Activated CD8-positive, alpha-beta memory T cell treated with anti-CD3 and anti-CD28 coated beads, Interleukin-2, amount 50 U/mL, for 24 hours (primary cell): ENCODE data around the gene KRT84.

ENCODE experiments used
- DNase-seq: peaks from one replicate; pipeline ENCODE4 v3.0.0-alpha.2; 2020; ENCODE audit errors: extremely low read depth

The KRT84 gene

DNA sequence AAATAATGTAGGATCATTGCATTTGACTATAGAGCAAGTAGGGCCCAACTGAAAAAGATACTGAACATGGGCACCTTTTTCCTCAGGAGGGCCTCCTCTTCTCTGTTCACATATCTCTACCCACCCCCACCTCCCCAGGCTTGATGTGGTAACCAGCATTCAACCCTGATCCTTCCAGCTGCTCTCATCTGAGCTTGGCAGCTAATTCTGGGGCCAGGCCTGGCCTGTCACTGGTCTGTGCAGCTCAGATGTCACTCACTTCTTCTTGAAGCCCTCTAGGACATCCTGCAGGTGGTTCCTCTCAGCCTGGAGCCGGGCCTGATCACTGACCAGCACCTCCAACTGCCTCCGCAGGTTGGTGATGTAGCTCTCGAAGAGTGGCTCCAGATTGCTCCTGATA lies 2.1 kb downstream of the KRT84 start:
- no peak for DNase-seq

DNA sequence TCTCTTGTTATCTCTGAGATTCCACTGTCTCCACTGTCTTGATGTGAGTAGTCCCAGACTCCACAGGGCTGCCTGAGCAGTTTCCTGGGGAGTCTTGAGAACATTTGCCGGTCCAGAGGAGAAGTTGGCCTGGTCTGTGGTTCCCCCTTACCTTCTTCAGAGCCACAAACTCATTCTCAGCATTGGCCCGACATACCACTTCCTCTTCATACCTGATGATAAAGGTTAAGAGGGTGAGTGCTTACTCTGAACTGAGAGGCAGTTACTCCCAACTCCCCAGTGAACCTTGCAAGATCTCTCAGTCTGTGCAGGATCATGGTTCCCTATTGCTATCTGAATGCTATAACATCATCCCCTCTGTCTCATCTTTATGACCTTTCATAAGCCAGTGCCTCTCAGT lies 2.6 kb downstream of the KRT84 start:
- no peak for DNase-seq

GRCh38 chr12:52381206-52381605 lies 4.2 kb downstream of the KRT84 start:
- no peak for DNase-seq

DNA sequence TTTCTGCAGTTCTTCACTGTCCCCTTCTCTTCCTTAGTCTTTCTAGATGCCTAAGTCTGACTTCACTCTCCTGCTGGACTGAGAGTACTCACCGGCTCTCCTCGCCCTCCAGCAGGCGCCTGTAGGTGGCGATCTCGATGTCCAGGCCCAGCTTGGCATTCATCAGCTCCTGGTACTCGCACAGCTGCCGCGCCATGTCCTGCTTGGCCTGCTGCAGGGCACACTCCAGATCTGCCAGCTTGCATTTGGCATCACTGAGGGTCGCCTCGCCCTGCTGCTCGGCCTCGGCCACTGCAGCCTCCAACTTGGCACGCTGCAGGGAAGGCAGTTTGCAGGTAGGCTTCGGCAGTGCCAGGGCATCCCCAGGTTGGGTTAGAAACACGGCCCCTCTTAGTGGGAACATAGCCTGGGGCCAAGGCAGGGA lies 5.2 kb downstream of the KRT84 start:
- no peak for DNase-seq

DNA sequence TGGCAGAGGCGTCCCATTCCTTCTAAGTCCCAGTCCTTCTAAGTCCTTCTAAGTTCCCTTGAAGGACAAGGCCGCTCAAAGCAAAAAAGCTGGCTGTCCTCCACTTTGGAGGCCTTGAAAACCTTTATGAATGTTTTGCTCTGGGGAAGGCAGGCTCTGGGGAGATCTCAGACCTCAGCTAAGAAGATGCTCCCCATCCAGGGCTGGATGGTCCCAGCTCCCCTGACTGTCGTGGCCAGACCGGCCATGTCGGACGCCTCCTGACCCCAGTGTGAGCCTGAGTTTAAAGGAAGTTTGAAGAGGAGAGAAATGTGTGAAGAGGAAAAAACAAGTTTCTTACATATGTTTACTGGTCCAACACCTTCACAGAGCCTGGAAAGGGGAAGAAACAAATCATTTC lies 5.9 kb downstream of the KRT84 start:
- DNase-seq = no peak

DNA sequence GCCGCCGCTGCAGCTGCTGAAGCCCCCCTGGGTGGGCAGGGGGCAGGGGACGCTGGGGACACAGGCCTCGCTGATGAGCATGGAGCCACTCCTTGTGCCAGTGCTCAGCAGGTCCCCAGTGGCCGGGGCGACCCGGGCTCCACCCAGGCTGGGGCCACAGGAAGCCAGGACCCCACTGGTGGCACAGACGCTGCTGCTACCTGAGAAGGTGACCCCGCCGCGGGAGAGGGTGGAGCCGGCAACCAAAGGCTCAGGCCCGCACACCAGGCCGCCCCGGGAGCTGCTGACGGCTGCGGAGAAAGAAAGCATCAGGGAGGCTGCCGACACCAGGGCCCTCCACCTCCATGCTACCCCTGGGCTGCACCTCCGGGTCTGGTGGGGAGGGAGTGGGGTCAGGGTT lies 7.4 kb downstream of the KRT84 start:
- no peak for DNase-seq

DNA sequence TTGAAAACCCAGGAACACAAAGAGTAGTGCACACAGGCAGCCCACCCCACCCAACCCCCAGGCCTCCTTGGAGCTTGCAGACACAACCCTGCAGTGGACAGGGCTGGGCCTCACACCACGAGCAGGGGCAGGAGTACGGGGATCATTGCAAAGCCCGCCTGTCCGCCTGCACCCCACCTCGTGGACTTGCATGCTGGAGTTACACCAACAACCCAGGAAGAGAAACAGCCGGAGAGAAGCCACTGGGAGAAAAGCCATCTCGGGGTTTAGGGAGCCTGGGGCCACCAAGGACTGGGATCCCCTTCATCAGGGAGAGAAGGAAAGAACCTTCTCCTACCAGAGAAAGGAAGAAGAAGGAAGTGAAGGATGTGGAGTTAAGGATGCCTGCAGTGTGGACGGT lies 8.2 kb downstream of the KRT84 start:
- no peak for DNase-seq

DNA sequence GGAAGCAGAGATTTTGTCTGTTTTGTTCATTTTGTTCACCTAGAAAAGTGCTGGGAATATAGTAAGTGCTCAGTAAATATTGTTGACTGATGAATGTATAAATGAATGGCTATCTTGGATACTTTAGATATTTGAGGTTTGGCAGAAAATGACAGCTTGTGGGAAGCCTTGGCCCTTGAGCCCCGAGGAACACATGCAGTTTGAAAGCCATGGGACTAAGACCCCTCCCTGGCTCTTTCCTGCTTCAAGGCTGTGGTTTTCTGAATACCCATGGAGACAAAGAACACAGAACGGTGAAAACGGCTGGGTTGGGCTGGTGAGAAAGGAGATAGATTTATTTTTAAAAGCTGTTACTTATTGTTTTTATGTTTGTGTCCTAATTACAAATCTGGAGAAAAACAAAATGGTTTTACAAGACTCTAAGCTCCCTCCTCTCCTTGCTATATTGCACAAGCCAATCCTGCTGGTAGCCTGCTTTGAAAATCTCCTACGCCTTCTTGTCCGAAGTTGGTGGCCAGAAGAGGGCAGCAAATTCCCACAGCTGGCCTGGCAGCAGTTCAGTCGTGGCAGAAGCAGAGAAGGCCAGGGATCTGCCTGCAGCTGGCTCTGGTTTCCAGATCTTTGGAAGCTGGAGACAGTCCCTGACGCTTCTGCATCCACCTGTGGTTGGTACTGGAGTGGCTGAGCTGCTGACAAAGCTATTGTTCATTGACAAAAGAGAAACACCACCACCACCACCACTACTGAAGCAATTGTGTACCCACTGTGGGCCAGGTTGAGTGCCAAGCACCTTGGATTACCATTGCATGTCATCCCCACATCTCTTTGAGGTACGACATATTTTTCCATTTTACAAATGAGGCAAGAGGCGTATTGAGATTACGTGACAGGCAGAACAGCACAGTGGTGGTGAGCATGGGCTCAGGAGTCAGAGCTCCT lies 13.0 kb downstream of the KRT84 start:
- DNase-seq = peak; percentile 14

- no peak for DNase-seq
Observed at GRCh38 chr12:52371716-52372115, 13.7 kb downstream of the KRT84 start.

DNA sequence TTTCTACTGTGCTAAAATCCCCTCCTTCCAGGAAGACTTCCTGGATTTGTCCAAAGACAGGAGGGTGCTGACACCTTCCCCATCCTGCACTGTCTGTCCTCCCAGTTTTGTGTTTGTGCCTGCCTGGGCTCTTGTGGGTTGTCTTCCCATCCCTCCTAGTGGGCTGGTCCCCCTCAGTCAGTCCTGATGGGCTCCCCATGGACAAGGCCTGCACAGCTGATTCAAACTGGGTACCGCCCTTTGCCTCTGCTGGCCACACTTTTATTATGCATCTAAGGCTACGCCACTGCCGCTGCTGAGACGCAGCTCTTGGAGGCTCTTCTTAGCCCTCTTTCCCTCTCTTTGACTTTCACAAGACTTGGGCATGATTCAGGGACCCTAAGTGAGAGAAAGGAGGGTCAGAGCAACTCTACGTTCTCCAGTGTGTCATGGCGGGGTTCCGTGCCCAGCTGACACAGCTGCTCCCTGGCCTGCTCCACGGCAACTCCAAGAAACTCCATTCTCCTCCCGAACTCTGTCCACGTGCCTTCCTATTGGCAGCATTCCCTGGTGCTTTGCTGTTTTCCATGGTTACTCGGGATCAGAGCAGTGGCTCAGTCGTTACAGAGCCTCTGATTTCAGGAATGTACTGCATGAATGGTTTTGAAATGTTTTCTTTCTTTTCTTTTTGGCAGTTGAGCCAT lies 14.4 kb downstream of the KRT84 start:
- no peak for DNase-seq

- DNase-seq = no peak
Observed at GRCh38 chr12:52369809-52370208, 15.6 kb downstream of the KRT84 start.

DNA sequence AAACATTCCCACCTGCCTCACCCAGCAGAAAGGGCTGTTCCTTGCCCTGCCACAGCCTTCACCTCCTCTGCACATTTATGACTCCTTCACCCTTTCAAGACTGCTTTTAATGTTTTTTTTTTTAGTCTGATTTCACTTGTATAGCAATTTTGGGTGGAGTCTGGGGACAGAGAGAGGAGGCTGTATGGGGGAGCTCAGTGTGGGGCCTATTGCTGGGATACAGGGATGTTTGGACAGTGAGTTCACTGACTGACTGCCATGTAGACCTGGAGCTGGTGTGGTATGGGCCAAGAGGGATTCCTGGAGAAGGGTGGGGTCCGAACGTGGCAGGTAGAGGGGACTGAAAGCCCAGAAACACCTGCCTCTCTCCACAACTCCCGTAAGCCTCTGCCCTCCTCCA lies 16.2 kb downstream of the KRT84 start:
- no peak for DNase-seq

DNA sequence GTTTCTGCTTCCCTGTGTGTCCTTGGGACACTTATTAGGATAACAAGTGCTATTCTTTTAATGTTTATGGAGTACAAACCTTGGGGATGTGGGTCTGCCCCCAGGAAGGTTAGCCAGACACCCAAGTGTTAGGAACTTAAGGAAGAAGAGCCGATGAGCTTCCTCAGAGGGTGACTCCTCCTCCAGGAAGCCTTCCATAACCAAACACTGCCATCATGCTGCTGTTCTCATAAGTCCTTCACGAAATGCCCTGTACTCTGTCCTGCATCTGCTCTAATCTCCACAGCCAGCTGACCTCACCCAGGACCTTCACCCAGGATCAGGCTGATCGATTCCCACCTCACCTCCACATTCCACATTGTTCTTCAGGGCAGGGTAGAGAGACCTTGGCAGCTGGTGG lies 16.9 kb downstream of the KRT84 start:
- DNase-seq = no peak

GRCh38 chr12:52367876-52368275 lies 17.6 kb downstream of the KRT84 start:
- no peak for DNase-seq

- DNase-seq = no peak
Observed at GRCh38 chr12:52366738-52367485, 18.5 kb downstream of the KRT84 start, which contains the start of gene KRT85. TSS of gene KRT85 (minus strand) at chr12:52367481. CDS start at chr12:52367405, 76 bp downstream.

- DNase-seq = no peak
Observed at GRCh38 chr12:52364901-52365489, 20.5 kb downstream of the KRT84 start.

GRCh38 chr12:52364061-52364460 lies 21.4 kb downstream of the KRT84 start:
- no peak for DNase-seq

DNA sequence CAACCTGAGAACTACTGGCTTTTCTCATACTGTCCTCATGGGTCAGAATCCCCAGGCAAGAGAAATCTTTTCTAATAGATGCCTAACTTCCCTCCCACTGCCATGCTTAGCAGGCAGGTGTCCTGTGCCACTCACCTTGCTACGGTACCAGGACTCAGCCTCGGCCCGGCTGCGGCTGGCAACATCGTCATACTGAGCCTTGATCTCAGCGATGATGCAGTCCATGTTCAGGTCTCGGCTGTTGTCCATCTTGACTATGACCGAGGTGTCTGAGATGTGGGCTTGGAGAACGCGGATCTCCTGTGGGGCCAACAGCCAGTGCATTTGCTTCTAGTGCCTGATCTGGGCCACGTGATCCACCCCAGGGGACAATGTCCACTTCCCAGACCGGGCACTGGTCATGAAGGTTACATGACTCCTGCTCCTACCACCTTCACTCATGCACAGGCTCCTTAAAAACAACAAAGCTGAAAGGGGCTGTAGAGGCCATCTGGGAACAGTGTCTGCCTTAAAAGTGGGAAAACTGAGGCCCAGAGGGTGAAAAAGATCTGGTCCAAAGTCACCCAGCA lies 22.3 kb downstream of the KRT84 start:
- no peak for DNase-seq

DNA sequence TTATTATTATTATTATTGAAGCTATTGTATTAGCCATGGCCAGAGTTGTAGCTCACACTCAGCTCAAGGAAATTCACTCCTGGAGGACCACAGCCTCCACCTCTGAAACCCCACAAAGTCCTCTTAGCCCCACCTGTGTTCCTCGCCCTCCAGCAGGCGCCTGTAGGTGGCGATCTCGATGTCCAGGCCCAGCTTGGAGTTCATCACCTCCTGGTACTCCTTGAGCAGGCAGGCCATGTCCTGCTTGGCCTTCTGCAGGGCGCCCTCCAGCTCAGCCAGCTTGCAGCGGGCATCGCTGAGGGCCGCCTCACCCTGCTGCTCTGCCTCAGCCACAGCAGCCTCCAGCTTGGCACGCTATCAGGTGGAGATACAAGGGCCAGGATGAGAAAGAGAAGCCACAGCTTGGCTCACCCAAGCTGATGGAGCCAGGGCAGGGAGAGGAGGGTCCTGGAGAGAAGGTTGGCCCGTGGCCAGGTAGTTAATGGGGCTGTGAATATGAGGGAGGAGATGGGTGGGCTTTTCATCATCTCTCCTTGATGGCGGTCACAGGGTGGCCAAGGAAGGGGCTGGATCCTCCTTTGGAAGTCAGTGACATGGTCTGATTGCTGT lies 23.2 kb downstream of the KRT84 start:
- no peak for DNase-seq

DNA sequence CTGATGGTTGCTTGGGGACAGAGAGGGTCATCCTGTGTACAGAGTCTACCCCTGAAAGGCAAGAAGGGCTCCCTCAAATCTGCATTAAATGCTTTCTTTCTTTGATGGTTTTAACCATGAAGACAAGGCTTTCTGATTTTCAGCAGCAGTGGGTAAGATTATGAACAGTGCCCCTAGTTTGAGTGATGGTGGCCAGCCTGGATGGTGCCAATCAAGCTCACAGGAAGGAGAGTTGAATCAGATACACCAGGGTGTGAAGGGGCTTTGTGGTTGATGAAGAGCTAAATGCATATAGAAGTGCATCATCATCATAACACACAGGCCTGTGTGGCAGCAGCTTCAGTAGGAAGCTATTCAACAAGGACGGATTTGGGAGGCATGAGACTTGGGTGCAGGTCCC lies 23.9 kb downstream of the KRT84 start:
- DNase-seq = no peak

DNA sequence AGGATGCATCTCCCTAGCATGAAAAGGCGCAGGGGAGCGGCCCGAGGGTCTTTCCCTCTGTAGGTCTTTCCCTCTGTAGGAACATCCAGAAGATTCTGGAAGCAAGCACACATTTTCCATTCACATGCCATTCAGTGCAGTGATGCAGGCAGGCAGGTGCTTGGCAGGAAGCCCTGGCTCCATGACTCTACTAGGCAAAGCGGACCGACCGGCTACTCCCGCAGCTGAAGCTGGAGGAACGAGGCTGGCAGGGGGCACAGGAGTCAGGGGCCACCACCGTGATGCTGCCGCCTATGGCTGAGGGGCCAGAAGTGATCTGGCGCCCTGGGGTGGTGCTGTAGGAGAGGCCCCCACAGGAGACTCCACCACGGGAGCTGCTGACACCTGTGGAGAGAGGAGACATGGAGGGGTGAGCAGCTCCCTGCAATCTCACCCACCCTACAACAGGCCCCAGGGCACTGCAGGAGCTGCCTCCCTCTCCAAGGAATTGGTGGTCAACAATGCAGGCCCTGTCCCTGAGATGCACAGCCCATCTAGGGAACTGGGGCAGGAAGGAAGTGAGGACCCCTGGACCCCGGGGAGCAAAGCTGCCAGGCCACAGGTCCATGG lies 24.7 kb downstream of the KRT84 start:
- no peak for DNase-seq
